ENCODE measurements around the gene AP2A2. TPM values are rescaled to one million over a fixed set of nuclear protein-coding genes. Genes with fewer than 3 reads are reported as not detected.

The AP2A2 gene
- total RNA-seq, 1 experiment from 2014 or later, result 29.6 TPM

GRCh38 chr11:1005928-1006327 lies 80.3 kb downstream of the AP2A2 start:
- TF ChIP-seq EZH2 (IDR thresholded peaks at IDR 0.05; ENCODE audit: low read length, unreplicated experiment) (no peak), EZH2phosphoT487 (IDR thresholded peaks at IDR 0.05; ENCODE audit: borderline replicate concordance, low read length) (no peak)
- TF ChIP-seq, protein P1, sequence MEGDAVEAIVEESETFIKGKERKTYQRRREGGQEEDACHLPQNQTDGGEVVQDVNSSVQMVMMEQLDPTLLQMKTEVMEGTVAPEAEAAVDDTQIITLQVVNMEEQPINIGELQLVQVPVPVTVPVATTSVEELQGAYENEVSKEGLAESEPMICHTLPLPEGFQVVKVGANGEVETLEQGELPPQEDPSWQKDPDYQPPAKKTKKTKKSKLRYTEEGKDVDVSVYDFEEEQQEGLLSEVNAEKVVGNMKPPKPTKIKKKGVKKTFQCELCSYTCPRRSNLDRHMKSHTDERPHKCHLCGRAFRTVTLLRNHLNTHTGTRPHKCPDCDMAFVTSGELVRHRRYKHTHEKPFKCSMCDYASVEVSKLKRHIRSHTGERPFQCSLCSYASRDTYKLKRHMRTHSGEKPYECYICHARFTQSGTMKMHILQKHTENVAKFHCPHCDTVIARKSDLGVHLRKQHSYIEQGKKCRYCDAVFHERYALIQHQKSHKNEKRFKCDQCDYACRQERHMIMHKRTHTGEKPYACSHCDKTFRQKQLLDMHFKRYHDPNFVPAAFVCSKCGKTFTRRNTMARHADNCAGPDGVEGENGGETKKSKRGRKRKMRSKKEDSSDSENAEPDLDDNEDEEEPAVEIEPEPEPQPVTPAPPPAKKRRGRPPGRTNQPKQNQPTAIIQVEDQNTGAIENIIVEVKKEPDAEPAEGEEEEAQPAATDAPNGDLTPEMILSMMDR (conservative IDR thresholded peaks at IDR 0.05; ENCODE audit: low read depth, low read length), result no peak
- BruUV-seq (replicated peaks), result no TSS peak
- Histone ChIP-seq H3K9me2 (replicated peaks; ENCODE audit: low read length) (no peaks in the 10 kb centered on the region), H3K36me3 (ENCODE audit: low read depth, low read length) (peaks cover 17% of the 10 kb centered on the region), H3F3A (ENCODE audit: low read length, unreplicated experiment) (no peaks in the 10 kb centered on the region), H3K27ac (ENCODE audit: low read length) (no peak overlapping the region), H3K27me3 (ENCODE audit: low read length) (no peaks in the 10 kb centered on the region), H2AFZ (ENCODE audit: low read length) (no peak overlapping the region), H4K20me1 (ENCODE audit: low read length) (no peaks in the 10 kb centered on the region), H3K4me1 (ENCODE audit: insufficient read depth, low read length) (no peaks in the 10 kb centered on the region), H3K9ac (ENCODE audit: low read length) (no peak overlapping the region), H3K79me2 (ENCODE audit: low read length) (no peaks in the 10 kb centered on the region), H3K9me3 (ENCODE audit: low read length) (no peaks in the 10 kb centered on the region), H3K4me3 (ENCODE audit: low read length) (no peak overlapping the region), H3K4me2 (ENCODE audit: low read length) (no peak overlapping the region)
- intact Hi-C loops (cut with micrococcal nuclease), result no loop called here
- ChIA-PET POLR2A (ENCODE audit: unreplicated experiment) (no interaction called here), CTCF (no interaction called here)
- DNase-seq (no peak), ATAC-seq (no peak)

GRCh38 chr11:1006762-1007161 lies 81.1 kb downstream of the AP2A2 start:
- Histone ChIP-seq H3K27me3 (ENCODE audit: low read length) (no peaks in the 10 kb centered on the region), H3K27ac (ENCODE audit: low read length) (no peak overlapping the region), H3K9me2 (replicated peaks; ENCODE audit: low read length) (no peaks in the 10 kb centered on the region), H3K4me3 (ENCODE audit: low read length) (no peak overlapping the region), H3K79me2 (ENCODE audit: low read length) (no peaks in the 10 kb centered on the region), H3K9ac (ENCODE audit: low read length) (no peak overlapping the region), H3K9me3 (ENCODE audit: low read length) (no peaks in the 10 kb centered on the region), H3K4me2 (ENCODE audit: low read length) (no peak overlapping the region), H3F3A (ENCODE audit: low read length, unreplicated experiment) (no peaks in the 10 kb centered on the region), H3K36me3 (ENCODE audit: low read depth, low read length) (peaks cover 17% of the 10 kb centered on the region), H3K4me1 (ENCODE audit: insufficient read depth, low read length) (no peaks in the 10 kb centered on the region), H4K20me1 (ENCODE audit: low read length) (no peaks in the 10 kb centered on the region), H2AFZ (ENCODE audit: low read length) (no peak overlapping the region)
- POLR2A ChIA-PET (ENCODE audit: unreplicated experiment), result no interaction called here
- TF ChIP-seq EZH2phosphoT487 (IDR thresholded peaks at IDR 0.05; ENCODE audit: borderline replicate concordance, low read length) (no peak), EZH2 (IDR thresholded peaks at IDR 0.05; ENCODE audit: low read length, unreplicated experiment) (no peak)
- TF ChIP-seq, protein P1 (conservative IDR thresholded peaks at IDR 0.05; ENCODE audit: low read depth, low read length), result no peak
- ATAC-seq (no peak), DNase-seq (no peak)
- BruUV-seq (replicated peaks), result no TSS peak
- intact Hi-C loops (cut with micrococcal nuclease), result no loop called here
- CTCF ChIA-PET, result no interaction called here

DNA sequence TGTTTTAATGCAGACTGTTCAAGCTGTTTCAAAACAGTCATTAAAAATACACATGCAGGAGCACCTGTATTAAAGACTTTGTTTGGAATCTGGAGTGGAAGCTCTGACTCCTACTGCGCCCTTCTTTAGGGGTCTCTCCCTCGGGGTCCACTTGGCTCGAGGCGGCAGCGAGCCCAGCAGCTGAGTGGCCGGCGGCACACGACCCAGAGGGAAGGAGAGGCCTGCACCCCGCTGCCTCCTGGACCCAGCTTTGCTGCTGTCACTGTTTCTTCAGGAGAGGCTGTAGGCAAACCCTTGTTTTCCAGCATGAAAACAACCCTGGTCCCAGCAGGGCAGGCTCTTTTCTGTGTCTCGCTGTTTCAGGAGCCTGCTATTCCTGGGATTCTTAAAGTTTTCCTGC lies 81.6 kb downstream of the AP2A2 start:
- H3K27ac ChIP-seq (ENCODE audit: low read length), result no peak overlapping the region
- no peaks in the 10 kb centered on the region for H3K4me1 ChIP-seq (ENCODE audit: insufficient read depth, low read length)
- H3K79me2 ChIP-seq (ENCODE audit: low read length), result no peaks in the 10 kb centered on the region
- H3K9ac ChIP-seq (ENCODE audit: low read length), result no peak overlapping the region
- H3F3A ChIP-seq (ENCODE audit: low read length, unreplicated experiment), result no peaks in the 10 kb centered on the region
- no peak for ATAC-seq
- H3K9me2 ChIP-seq (replicated peaks; ENCODE audit: low read length), result no peaks in the 10 kb centered on the region
- intact Hi-C loops (cut with micrococcal nuclease), result no loop called here
- no TSS peak for BruUV-seq (replicated peaks)
- POLR2A ChIA-PET (ENCODE audit: unreplicated experiment), result no interaction called here
- H4K20me1 ChIP-seq (ENCODE audit: low read length), result no peaks in the 10 kb centered on the region
- H3K4me2 ChIP-seq (ENCODE audit: low read length), result no peak overlapping the region
- H2AFZ ChIP-seq (ENCODE audit: low read length), result no peak overlapping the region
- TF ChIP-seq, protein P1 (conservative IDR thresholded peaks at IDR 0.05; ENCODE audit: low read depth, low read length), result no peak
- TF ChIP-seq EZH2phosphoT487 (IDR thresholded peaks at IDR 0.05; ENCODE audit: borderline replicate concordance, low read length) (no peak), EZH2 (IDR thresholded peaks at IDR 0.05; ENCODE audit: low read length, unreplicated experiment) (no peak)
- H3K27me3 ChIP-seq (ENCODE audit: low read length), result no peaks in the 10 kb centered on the region
- no peak overlapping the region for H3K4me3 ChIP-seq (ENCODE audit: low read length)
- H3K36me3 ChIP-seq (ENCODE audit: low read depth, low read length), result peaks cover 17% of the 10 kb centered on the region
- CTCF ChIA-PET, result no interaction called here
- H3K9me3 ChIP-seq (ENCODE audit: low read length), result no peaks in the 10 kb centered on the region
- no peak for DNase-seq

All from PC-3 (cell line).